Omental fat pad (tissue), 4 donors: Measurements from ENCODE around the gene NEK1. TPM values are rescaled to one million over a fixed set of nuclear protein-coding genes. Genes with fewer than 3 reads are reported as not detected.

Source experiments
- ATAC-seq: fragments of 150-250 bp; one replicate; pipeline ENCODE4 v1.9.1; 2016; ENCODE audit warnings: mild to moderate bottlenecking, moderate library complexity; ENCODE audit not compliant: low FRiP score
- DNase-seq: peaks from one replicate; pipeline ENCODE4 v3.0.0-alpha.2; 2019; ENCODE audit warnings: low spot score
- CTCF ChIP-seq, 3 donors: fragments of 450-650 bp; IDR thresholded peaks; one replicate each; pipeline ENCODE4 v1.5.1; 2016 to 2017; ENCODE audit warnings: antibody characterized with exemption in 3 of 3, mild to moderate bottlenecking in 3 of 3, moderate library complexity in 2 of 3
- total RNA-seq, 4 donors: library from RNA; depleted of rRNA; stranded (reverse); fragments of >200 nt; gene quantifications; one replicate each; pipeline ENCODE4 v1.1.0, GENCODE V29; 2016

Gene NEK1
- total RNA-seq, 4 donors from 2014 or later, result 7.0 to 13.4 (median 9.8) TPM

GRCh38 chr4:169410839-169411770, 201.3 kb downstream of the NEK1 start:
- DNase-seq (no peak), ATAC-seq (no peak)
- no peak for TF ChIP-seq CTCF (IDR thresholded peaks at IDR 0.05)

GRCh38 chr4:169407217-169407845, 205.1 kb downstream of the NEK1 start:
- ATAC-seq (no peak), DNase-seq (no peak)
- TF ChIP-seq CTCF (IDR thresholded peaks at IDR 0.05), result no peak

GRCh38 chr4:169404960-169405359, 207.4 kb downstream of the NEK1 start:
- no peak for ATAC-seq
- no peak for DNase-seq
- no peak for TF ChIP-seq CTCF (IDR thresholded peaks at IDR 0.05)

- TF ChIP-seq CTCF (IDR thresholded peaks at IDR 0.05), result no peak
- no peak for DNase-seq
- no peak for ATAC-seq
These were observed 211.6 kb downstream of the NEK1 start for GRCh38 chr4:169400832-169401231.

GRCh38 chr4:169399976-169400767, 212.2 kb downstream of the NEK1 start:
- no peak for DNase-seq
- TF ChIP-seq CTCF (IDR thresholded peaks at IDR 0.05), result no peak
- ATAC-seq, result no peak

- ATAC-seq (peak; percentile 37), DNase-seq (no peak)
- TF ChIP-seq CTCF (IDR thresholded peaks at IDR 0.05), result no peak
These were observed 214.1 kb downstream of the NEK1 start for GRCh38 chr4:169398316-169398715.
